ENCODE results near the gene SHANK3.

The SHANK3 gene

DNA sequence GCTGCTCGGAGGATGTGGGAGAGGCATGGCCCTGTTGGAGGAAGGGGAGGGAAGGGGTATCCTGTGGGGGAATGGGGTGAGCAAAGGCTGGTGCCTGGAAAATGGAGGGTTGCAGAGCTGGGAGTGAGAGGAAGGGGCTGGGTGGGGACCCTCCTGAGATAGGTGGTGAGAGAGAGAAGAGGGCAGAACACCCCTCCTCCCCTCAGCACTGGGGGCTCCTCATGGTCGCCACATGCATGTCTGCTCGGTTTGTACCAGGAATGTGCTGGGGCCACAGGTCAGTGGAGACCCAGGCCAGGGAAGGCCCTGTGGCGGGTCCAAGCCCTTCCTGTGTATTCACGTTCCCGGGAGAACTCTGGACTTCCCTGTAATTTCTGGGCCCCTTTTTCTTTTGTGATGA is 37.6 kb downstream of the SHANK3 start:
- no peaks in the 10 kb centered on the region for H3K36me3 ChIP-seq
- no peak overlapping the region for H3K27ac ChIP-seq
- H3K4me3 ChIP-seq (ENCODE audit: low read depth in 1 of 2, low read length in 1 of 2): no peak overlapping the region
- no peaks in the 10 kb centered on the region for H3K4me1 ChIP-seq (ENCODE audit: control insufficient read depth in 1 of 2, insufficient read depth in 1 of 2, low read depth in 1 of 2, low read length in 1 of 2)
- no peaks in the 10 kb centered on the region for H3K9me3 ChIP-seq
- TF ChIP-seq, protein P1, sequence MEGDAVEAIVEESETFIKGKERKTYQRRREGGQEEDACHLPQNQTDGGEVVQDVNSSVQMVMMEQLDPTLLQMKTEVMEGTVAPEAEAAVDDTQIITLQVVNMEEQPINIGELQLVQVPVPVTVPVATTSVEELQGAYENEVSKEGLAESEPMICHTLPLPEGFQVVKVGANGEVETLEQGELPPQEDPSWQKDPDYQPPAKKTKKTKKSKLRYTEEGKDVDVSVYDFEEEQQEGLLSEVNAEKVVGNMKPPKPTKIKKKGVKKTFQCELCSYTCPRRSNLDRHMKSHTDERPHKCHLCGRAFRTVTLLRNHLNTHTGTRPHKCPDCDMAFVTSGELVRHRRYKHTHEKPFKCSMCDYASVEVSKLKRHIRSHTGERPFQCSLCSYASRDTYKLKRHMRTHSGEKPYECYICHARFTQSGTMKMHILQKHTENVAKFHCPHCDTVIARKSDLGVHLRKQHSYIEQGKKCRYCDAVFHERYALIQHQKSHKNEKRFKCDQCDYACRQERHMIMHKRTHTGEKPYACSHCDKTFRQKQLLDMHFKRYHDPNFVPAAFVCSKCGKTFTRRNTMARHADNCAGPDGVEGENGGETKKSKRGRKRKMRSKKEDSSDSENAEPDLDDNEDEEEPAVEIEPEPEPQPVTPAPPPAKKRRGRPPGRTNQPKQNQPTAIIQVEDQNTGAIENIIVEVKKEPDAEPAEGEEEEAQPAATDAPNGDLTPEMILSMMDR (IDR thresholded peaks at IDR 0.05): no peak
- H3K27me3 ChIP-seq: no peaks in the 10 kb centered on the region

- Histone ChIP-seq H3K9me3 (no peaks in the 10 kb centered on the region), H3K4me1 (ENCODE audit: control insufficient read depth in 1 of 2, insufficient read depth in 1 of 2, low read depth in 1 of 2, low read length in 1 of 2) (no peaks in the 10 kb centered on the region), H3K36me3 (no peaks in the 10 kb centered on the region), H3K4me3 (ENCODE audit: low read depth in 1 of 2, low read length in 1 of 2) (no peak overlapping the region), H3K27ac (no peak overlapping the region), H3K27me3 (no peaks in the 10 kb centered on the region)
- TF ChIP-seq, protein P1 (IDR thresholded peaks at IDR 0.05): no peak
Measured at GRCh38 chr22:50710886-50711285, 38.3 kb downstream of the SHANK3 start.

DNA sequence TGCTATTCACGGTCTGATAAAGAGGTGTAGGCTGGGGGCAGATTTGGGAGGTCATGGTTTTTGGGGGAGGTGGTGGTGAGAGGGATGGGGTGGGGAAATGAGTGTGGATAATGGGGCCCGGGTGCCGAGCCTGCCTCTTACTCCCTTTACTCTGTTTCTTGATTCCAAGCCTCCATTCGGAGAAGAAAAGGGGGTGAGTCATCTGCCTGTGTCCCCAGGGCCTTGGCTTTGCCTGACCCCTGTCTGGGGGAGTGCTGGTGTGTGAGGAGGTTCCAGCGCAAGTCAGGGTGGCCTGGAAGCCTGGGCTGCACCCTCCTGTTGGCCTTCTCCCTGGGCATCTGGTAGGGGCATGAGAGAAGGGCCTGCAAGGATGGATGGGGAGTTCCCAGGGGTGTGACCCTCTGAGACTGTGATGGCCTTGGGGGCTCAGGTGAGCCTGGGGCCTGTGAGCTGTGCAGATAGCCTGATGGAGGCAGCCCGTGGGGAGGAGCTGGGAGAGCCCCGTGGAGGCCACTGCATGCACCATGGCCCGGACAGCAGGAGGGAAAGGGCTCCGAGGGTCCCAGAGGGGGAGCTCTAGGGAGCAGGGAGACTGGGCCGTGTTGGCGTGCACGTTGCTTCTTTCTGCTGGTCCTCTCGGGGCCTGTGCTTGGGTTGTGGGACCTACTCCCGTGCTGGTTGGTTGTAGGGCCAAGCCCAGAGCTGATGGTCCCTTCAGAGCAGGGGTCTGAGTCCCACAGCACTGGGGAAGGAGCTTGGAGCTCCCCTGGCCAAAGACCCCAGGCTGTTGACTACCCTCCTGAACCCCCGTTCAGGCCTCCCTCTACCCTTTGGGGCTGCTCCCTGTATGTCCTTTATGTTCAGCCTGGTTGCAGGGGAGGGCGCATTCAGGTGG is 39.1 kb downstream of the SHANK3 start:
- no peaks in the 10 kb centered on the region for H3K36me3 ChIP-seq
- no peaks in the 10 kb centered on the region for H3K9me3 ChIP-seq
- no peaks in the 10 kb centered on the region for H3K4me1 ChIP-seq (ENCODE audit: control insufficient read depth in 1 of 2, insufficient read depth in 1 of 2, low read depth in 1 of 2, low read length in 1 of 2)
- no peak overlapping the region for H3K4me3 ChIP-seq (ENCODE audit: low read depth in 1 of 2, low read length in 1 of 2)
- H3K27ac ChIP-seq: no peak overlapping the region
- TF ChIP-seq, protein P1 (IDR thresholded peaks at IDR 0.05): no peak
- no peaks in the 10 kb centered on the region for H3K27me3 ChIP-seq

GRCh38 chr22:50712341-50713007 is 39.9 kb downstream of the SHANK3 start:
- TF ChIP-seq, protein P1 (IDR thresholded peaks at IDR 0.05): no peak
- Histone ChIP-seq H3K9me3 (no peaks in the 10 kb centered on the region), H3K27me3 (no peaks in the 10 kb centered on the region), H3K4me3 (ENCODE audit: low read depth in 1 of 2, low read length in 1 of 2) (no peak overlapping the region), H3K4me1 (ENCODE audit: control insufficient read depth in 1 of 2, insufficient read depth in 1 of 2, low read depth in 1 of 2, low read length in 1 of 2) (no peaks in the 10 kb centered on the region), H3K27ac (no peak overlapping the region), H3K36me3 (no peaks in the 10 kb centered on the region)

GRCh38 chr22:50713008-50713385 is 40.4 kb downstream of the SHANK3 start:
- no peaks in the 10 kb centered on the region for H3K27me3 ChIP-seq
- H3K36me3 ChIP-seq: no peaks in the 10 kb centered on the region
- TF ChIP-seq, protein P1 (IDR thresholded peaks at IDR 0.05): no peak
- H3K9me3 ChIP-seq: no peaks in the 10 kb centered on the region
- H3K27ac ChIP-seq: no peak overlapping the region
- no peaks in the 10 kb centered on the region for H3K4me1 ChIP-seq (ENCODE audit: control insufficient read depth in 1 of 2, insufficient read depth in 1 of 2, low read depth in 1 of 2, low read length in 1 of 2)
- H3K4me3 ChIP-seq (ENCODE audit: low read depth in 1 of 2, low read length in 1 of 2): no peak overlapping the region

All from neutrophil (primary cell).